Keratinocyte (primary cell): Measurements from ENCODE around the gene TRAFD1. TPM values are rescaled to one million over a fixed set of nuclear protein-coding genes. Genes with fewer than 3 reads are reported as not detected.

ENCODE experiments used
- DNase-seq: peaks from one replicate; pipeline ENCODE4 v3.0.0-alpha.2; 2011; ENCODE audit warnings: low read depth, missing footprints, low spot score
- FAIRE-seq: peaks from 2 replicates; lab custom pipeline; 2011; peaks lifted over from hg19 to GRCh38; lab: Jason Lieb, UNC
- H2AFZ ChIP-seq: 2 replicates; pipeline ENCODE4 v1.6.0; 2012; ENCODE audit warnings: low read length, control low read depth, inconsistent platforms; ENCODE audit not compliant: control insufficient read depth
- H3K27ac ChIP-seq: 2 replicates; pipeline ENCODE4 v1.5.1; 2011; ENCODE audit warnings: low read length; ENCODE audit not compliant: control insufficient read depth, insufficient read depth
- H3K27me3 ChIP-seq: 3 replicates; pipeline ENCODE4 v1.6.0; 2011; ENCODE audit warnings: low read length; ENCODE audit not compliant: control insufficient read depth, insufficient read depth; ENCODE audit errors: extremely low read depth
- H3K36me3 ChIP-seq, 2 experiments: 2 replicates in 1 of 2; 3 replicates in 1 of 2; pipeline ENCODE4 v1.5.1; 2011; ENCODE audit warnings: low read length in 2 of 2, mild to moderate bottlenecking in 1 of 2; ENCODE audit not compliant: control insufficient read depth in 2 of 2, insufficient read depth in 2 of 2; ENCODE audit errors: extremely low read depth in 1 of 2
- H3K4me1 ChIP-seq: 3 replicates; pipeline ENCODE4 v1.5.1; 2011; ENCODE audit warnings: low read length; ENCODE audit not compliant: control insufficient read depth, insufficient read depth; ENCODE audit errors: extremely low read depth
- H3K4me2 ChIP-seq: 3 replicates; pipeline ENCODE4 v1.6.0; 2011; ENCODE audit warnings: low read depth, low read length; ENCODE audit not compliant: control insufficient read depth, insufficient read depth; ENCODE audit errors: extremely low read depth
- H3K4me3 ChIP-seq, 3 experiments: fragments of 200-600 bp in 1 of 3; sonication (generic) in 1 of 3; 2 replicates in 2 of 3; 3 replicates in 1 of 3; pipeline ENCODE4 v1.5.1; 2011 to 2016; ENCODE audit warnings: low read length in 3 of 3, mild to moderate bottlenecking in 3 of 3, control low read depth in 2 of 3, inconsistent platforms in 1 of 3, low read depth in 1 of 3, mixed read lengths in 1 of 3, mixed run types in 1 of 3, moderate library complexity in 1 of 3; ENCODE audit not compliant: control insufficient read depth in 2 of 3, insufficient read depth in 2 of 3; ENCODE audit errors: extremely low read depth in 1 of 3
- H3K79me2 ChIP-seq: 2 replicates; pipeline ENCODE4 v1.6.0; 2012; ENCODE audit warnings: low read length; ENCODE audit not compliant: control insufficient read depth, insufficient read depth
- H3K9ac ChIP-seq: 3 replicates; pipeline ENCODE4 v1.6.0; 2011; ENCODE audit warnings: low read length; ENCODE audit not compliant: control insufficient read depth, insufficient read depth; ENCODE audit errors: extremely low read depth
- H3K9me1 ChIP-seq: 3 replicates; pipeline ENCODE4 v1.6.0; 2011; ENCODE audit warnings: low read length; ENCODE audit not compliant: control insufficient read depth, insufficient read depth; ENCODE audit errors: extremely low read depth
- H3K9me3 ChIP-seq: 2 replicates; pipeline ENCODE4 v1.5.1; 2012; ENCODE audit warnings: low read depth, low read length; ENCODE audit not compliant: control insufficient read depth
- H4K20me1 ChIP-seq: 3 replicates; pipeline ENCODE4 v1.6.0; 2011; ENCODE audit warnings: low read length; ENCODE audit not compliant: control insufficient read depth, insufficient read depth; ENCODE audit errors: extremely low read depth
- EZH2 ChIP-seq: IDR thresholded peaks from one replicate; pipeline ENCODE4 v1.6.1; 2012; ENCODE audit warnings: inconsistent platforms, mild to moderate bottlenecking, low read length, moderate library complexity
- dilution Hi-C: fragments of 300-500 bp; cut with MboI; formaldehyde crosslinking; loops from one replicate; pipeline ENCODE4 v1.7.0; 2020; ENCODE audit warnings: low sequenced_read_pairs; ENCODE audit not compliant: extremely low pct_ligation_motif_present
- polyA plus RNA-seq, 5 experiments: library from polyadenylated mRNA; depleted of rRNA in 3 of 5; stranded (reverse) in 3 of 5; stranded (forward) in 1 of 5; unstranded in 1 of 5; fragments of >200 nt; gene quantifications; 1 replicate in 1 of 5; 2 replicates in 3 of 5; 3 replicates in 1 of 5; pipeline versions ENCODE4 v1.2.1 to v1.2.3, GENCODE V29; 2011 to 2012; ENCODE audit warnings: missing spikeins in 2 of 5, low read depth in 1 of 5, low replicate concordance in 1 of 5
- TF ChIP-seq, protein P1 (sequence below), 3 experiments: IDR thresholded peaks in 1 of 3; conservative IDR thresholded peaks in 1 of 3; optimal IDR thresholded peaks in 1 of 3; 2 replicates in 2 of 3; 3 replicates in 1 of 3; pipeline versions ENCODE3 to v1.5.1; 2011; ENCODE audit warnings: low read length in 3 of 3, mild to moderate bottlenecking in 3 of 3, moderate library complexity in 2 of 3, control low read depth in 1 of 3, inconsistent platforms in 1 of 3; ENCODE audit not compliant: insufficient read depth in 2 of 3; ENCODE audit errors: extremely low read depth in 1 of 3

TRAFD1 gene
- polyA plus RNA-seq, 1 donor (not counting 4 experiments of a cell fraction or from before 2014, with no cell fraction given), result 25.6 TPM

GRCh38 chr12:112096070-112096469 lies 29.3 kb upstream of the TRAFD1 start:
- Histone ChIP-seq H3K4me2 (peak overlapping the region; percentile 61), H3K27ac (peak overlapping the region; percentile 57), H3K4me1 (peaks cover 14% of the 10 kb centered on the region), H3K36me3 (peaks cover 15 to 16% of the 10 kb centered on the region in 2 experiments), H3K4me3 (no peak overlapping the region), H3K27me3 (no peaks in the 10 kb centered on the region), H4K20me1 (peaks cover 5% of the 10 kb centered on the region), H3K9me3 (no peaks in the 10 kb centered on the region), H2AFZ (no peak overlapping the region), H3K79me2 (peaks cover 72% of the 10 kb centered on the region), H3K9ac (no peak overlapping the region), H3K9me1 (no peaks in the 10 kb centered on the region)
- DNase-seq (no peak), FAIRE-seq (no peak)
- TF ChIP-seq, protein P1, sequence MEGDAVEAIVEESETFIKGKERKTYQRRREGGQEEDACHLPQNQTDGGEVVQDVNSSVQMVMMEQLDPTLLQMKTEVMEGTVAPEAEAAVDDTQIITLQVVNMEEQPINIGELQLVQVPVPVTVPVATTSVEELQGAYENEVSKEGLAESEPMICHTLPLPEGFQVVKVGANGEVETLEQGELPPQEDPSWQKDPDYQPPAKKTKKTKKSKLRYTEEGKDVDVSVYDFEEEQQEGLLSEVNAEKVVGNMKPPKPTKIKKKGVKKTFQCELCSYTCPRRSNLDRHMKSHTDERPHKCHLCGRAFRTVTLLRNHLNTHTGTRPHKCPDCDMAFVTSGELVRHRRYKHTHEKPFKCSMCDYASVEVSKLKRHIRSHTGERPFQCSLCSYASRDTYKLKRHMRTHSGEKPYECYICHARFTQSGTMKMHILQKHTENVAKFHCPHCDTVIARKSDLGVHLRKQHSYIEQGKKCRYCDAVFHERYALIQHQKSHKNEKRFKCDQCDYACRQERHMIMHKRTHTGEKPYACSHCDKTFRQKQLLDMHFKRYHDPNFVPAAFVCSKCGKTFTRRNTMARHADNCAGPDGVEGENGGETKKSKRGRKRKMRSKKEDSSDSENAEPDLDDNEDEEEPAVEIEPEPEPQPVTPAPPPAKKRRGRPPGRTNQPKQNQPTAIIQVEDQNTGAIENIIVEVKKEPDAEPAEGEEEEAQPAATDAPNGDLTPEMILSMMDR (optimal IDR thresholded peaks at IDR 0.05 in 1 of 3, IDR thresholded peaks at IDR 0.05 in 1 of 3, conservative IDR thresholded peaks at IDR 0.05 in 1 of 3; ENCODE audit: extremely low read depth in 1 of 3, insufficient read depth in 2 of 3, low read length in 3 of 3), result no peak
- TF ChIP-seq EZH2, result no peak
- dilution Hi-C loops, result no loop called here

DNA sequence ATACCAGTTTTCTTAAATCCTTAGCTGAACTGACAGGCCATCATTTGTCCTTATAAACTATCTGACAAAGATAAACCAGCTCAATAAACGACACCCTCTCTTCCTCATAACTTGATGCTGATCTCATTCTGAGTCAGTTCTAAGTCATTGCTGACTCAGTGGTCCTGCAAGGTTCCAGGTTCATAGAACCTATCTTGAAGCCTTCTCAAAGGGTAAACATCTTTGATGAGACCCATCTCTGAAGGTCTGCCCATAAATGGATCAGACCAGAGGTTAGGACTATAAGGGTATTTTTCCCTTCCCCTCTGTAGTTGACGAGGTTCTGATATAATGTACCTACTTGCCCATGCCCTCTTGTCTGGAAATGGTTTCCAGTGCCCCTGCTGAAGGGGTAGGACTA lies 28.7 kb upstream of the TRAFD1 start:
- no peaks in the 10 kb centered on the region for H3K9me1 ChIP-seq
- H2AFZ ChIP-seq, result no peak overlapping the region
- no peak for TF ChIP-seq EZH2
- TF ChIP-seq, protein P1 (optimal IDR thresholded peaks at IDR 0.05 in 1 of 3, IDR thresholded peaks at IDR 0.05 in 1 of 3, conservative IDR thresholded peaks at IDR 0.05 in 1 of 3; ENCODE audit: extremely low read depth in 1 of 3, insufficient read depth in 2 of 3, low read length in 3 of 3), result no peak
- no peaks in the 10 kb centered on the region for H3K27me3 ChIP-seq
- H3K36me3 ChIP-seq, result peaks cover 10 to 11% of the 10 kb centered on the region in 2 experiments
- no peaks in the 10 kb centered on the region for H3K9me3 ChIP-seq
- H4K20me1 ChIP-seq, result peaks cover 5% of the 10 kb centered on the region
- no peak overlapping the region for H3K4me3 ChIP-seq
- dilution Hi-C loops, result no loop called here
- H3K79me2 ChIP-seq, result peaks cover 71% of the 10 kb centered on the region
- DNase-seq (peak; percentile 69), FAIRE-seq (peak; percentile 97)
- H3K4me1 ChIP-seq, result peaks cover 14% of the 10 kb centered on the region
- no peak overlapping the region for H3K9ac ChIP-seq
- H3K4me2 ChIP-seq, result peak overlapping the region; percentile 61
- H3K27ac ChIP-seq, result peak overlapping the region; percentile 57
